Stimulated activated CD8-positive, alpha-beta memory T cell treated with anti-CD3 and anti-CD28 coated beads, Interleukin-4, amount 100 ng/mL, for 4 hours (primary cell): ENCODE measurements around the gene GNG13.
"Not testable (repeated sequence)": the region's sequence is repeated elsewhere in the genome, so short reads cannot be mapped to it uniquely, and the experiment has no call there.

Experiments used
- DNase-seq, 2 donors: peaks; one replicate each; pipeline ENCODE4 v3.0.0-alpha.2; 2020; ENCODE audit warnings: low read depth in 2 of 2, low spot score in 1 of 2

The GNG13 gene

DNA sequence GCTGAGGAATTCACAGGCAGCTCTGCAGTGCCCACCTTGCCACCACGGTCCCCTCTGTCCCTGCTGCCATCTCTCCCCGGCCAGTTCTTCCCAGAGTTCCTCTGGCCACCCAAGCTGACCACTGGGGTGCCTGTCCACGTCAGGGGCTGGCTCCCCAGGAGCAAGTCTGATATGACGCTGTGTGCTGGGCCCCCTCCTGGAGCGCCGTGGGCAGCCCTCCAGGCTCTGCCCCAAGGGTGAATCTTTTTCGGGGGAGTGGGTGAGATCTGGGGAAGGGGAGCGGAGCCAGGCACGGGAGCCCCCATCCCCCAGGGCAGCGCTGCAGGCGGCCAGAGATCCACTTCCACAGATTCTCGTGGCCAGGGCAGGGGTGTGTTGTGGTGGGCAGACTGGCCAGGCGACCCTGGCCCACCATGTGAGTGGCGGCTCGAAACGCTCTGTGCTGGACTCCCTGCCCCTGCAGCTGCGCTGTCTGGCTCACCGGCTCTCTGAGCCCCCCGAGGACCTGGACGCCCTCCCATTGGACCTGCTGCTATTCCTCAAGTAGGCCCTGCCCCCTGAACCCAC is 36.3 kb downstream of the GNG13 start:
- DNase-seq, result no peak

DNA sequence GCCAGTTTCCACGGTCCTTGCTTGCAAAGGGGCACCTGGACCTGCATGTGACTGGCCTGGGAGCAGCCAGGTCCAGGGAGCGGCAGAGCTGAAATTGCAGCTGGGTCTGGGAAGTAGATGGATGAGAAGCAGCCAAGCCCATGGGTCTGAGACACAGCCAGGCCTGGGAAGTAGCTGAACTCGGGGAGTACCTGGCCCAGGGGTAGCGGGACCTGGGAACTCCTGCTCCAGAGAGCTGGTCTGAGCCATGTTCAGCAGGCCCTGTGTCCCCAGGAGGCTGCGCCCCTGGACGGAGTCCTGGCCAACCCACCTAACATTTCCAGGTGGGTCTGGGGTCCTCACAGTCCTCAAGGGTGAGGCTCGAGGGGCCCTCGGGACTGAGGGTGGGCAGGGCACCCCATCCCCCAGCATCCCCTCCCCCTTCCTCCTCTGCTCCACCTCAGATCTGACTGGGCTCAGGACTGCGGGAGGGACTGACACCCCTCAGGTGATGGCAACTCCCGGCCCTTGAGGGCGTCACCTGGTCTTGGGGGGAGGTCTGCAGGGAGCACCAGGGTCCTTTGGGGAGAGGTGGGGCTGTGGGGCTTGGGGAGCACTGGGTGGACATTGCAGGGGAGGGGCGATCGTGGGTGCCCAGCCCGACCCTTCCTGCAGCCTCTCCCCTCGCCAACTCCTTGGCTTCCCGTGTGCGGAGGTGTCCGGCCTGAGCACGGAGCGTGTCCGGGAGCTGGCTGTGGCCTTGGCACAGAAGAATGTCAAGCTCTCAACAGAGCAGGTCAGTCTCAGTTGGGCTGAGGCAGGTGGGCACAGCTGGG is 37.0 kb downstream of the GNG13 start:
- no peak for DNase-seq

DNA sequence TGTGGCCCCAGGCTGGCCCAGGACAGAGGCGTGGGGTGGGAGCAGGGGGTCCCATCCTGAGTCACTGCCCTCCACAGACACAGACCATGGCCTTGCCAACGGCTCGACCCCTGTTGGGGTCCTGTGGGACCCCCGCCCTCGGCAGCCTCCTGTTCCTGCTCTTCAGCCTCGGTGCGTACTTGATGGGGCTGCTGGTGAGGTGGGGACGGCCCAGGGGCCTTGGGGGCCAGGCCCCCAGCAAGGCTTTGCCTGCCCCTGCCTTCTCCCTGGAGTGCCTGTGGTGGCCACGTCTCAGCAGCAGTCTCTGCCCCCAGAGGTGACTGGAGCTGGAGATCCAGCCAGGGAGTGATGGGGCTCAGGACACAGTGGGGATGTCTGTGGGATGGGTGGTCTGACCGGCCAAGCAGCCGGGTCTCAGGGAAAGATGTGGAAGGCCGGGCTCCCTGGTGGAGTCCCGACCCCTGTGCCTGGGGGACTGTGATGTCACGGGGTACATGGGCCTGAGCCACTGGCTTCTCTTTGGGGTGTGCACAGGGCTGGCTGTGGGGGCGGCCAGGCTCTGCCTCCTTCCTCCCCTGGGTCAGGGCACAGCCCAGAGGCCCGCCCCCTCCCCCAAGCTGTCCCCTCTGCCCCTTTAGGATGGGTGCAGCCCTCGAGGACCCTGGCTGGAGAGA is 37.8 kb downstream of the GNG13 start:
- no peak for DNase-seq

DNA sequence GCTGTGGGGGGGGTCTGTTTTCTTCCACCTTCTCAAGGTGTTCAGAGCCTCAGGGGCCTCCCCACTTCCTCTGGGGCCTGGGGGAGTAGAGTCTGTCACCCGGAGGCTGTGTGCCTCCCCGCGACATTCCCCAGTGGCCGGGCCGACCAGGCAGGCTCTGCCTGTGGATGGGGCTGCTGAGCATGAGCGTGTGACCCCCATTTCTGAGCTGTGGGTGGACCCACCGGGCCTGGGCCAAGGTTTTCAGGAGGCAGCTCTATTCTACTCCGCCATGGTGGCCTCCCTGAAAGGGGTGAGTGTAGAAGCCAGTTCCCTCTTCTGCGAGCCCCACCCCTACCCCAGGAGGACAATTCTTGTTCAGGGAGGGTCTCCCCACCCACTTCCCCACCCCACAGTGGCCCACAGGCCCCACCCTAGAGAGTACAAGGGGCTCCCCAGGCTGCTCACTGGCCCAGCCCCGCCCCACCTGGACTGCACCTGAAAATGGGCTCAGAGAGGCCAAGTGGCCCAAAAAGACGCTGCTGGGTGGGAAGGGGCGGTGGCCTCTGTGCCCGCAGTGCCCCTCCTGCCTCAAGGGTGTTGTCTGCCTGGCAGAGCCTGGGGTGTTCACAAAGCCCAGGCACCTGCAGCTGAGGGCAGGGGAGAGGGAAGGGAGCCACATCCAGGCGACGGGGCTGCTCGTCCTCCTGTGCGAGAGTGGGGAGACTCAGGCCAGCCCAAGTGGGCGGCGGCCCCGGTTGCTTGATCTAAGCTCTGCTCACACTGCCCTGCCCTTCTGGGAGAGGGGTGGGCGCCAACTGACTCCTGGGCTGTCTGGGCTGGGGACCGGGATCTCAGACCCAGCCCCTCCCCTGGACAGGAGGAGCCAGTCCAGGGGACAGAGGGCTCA is 38.7 kb downstream of the GNG13 start:
- no peak for DNase-seq

DNA sequence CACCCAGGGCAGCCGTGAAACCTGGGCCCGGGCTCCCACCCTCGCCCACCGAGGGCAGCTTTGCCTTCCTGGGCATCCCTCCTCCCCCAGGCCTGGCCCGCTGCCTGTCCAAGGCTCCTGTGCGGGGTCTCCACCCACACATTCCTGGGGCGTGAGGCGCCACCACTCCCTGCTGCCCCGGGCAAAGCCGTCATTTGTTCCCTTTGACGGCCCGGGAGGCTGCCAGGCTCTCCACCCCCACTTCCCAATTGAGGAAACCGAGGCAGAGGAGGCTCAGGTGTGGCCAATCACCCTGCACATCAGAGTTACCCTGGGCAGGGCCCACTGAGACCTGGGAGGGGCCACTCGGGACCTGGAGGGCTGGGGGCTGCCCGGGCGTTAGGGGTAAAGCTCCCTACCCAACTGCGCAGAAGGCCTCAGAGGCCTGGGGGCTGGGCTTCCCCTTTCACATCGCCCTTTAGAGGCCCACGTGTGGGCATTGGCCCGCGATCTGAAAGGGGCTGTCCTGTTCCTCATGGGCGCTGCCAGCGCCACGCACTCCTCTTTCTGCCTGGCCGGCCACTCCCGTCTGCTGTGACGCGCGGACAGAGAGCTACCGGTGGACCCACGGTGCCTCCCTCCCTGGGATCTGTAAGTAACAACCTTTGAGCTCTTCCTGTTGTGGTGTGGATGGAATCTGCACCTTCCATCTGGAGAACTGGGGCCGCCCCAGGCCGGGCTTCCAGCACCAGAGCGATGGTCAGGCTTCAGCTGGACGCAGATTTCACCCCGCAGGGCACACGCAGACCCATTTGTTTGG is 39.8 kb downstream of the GNG13 start, which contains the start of gene MSLN:
TSS of gene MSLN (plus strand) at position 190 of the 799 bp plus-strand sequence. CDS start 1,947 bp downstream, outside the sequence.
- no peak for DNase-seq

DNA sequence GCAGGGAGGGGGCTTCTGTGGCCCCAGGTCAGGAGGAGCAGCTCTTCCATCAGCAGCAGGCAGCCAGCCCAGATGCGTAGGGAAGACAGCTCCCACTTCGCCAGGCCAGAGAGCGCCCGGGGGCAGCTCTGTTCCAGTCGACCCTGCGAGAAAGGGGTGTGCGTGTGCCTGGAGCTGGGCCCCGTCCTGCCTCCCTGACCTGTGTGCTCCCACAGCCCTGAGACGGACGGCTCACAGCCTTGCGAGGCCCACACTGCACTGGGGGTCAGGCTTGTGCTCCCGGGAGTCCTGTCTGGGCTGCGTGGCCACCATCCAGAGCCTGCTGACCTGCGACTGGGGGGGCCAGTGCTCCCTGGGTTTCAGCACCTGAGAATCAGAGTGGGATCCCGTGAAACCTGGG is 40.5 kb downstream of the GNG13 start:
- DNase-seq, result no peak

DNA sequence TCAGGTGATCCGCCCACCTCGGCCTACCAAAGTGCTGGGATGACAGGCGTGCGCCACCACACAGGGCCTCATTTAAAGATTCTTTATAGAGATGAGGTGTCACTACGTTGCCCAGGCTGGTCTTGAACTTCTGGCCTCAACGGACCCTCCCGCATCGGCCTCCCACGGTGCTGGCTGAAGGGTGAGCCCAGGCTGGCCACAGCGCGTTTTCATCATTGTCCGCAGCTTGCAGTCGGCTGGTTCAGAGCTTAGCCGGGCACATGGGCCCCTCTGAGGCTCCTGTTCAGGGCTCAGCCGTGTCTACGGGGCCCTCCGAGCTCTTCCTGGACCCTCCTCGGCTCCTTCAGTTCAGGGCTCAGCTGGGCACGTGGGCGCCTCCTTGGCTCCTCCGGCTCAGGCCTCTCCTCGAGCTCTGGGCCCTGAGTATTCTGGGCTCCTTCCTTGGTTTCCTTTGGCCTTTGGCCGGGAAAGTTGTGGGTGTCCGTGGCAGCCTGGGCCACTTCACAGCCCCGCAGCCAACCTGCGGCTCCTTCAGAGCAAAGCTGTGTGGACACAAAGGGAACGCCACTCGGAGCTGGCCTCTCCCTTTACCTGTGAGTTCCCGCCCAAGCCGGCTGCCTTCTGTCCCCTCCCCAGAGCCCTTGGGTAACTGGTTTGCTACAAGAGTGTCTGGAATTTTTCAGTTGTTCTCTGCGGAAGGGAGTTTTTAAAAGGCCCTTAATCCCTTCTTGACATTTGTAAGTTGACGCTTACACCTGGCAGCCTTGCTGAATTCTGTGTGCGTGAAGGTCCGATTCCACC is 41.2 kb downstream of the GNG13 start:
- DNase-seq, result no peak

DNA sequence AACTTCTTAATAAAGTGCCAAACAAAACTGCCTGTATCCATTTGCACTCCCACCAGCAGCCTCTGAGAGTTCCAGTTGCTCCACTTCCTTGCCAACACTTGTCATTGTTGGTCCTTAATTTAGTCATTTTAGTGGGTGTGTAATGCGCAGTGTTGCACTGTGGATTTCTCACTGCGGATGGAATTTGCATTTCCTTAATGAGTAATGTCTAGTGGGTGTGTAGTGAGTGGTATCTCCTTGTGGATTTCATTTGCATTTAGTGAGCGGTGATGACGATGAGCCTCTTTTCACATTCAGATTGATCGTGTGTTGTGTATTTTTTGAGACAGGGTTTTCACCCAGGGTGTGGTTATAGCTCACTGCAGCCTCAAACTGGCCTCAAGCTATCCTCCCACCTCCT is 44.1 kb downstream of the GNG13 start:
- no peak for DNase-seq

DNA sequence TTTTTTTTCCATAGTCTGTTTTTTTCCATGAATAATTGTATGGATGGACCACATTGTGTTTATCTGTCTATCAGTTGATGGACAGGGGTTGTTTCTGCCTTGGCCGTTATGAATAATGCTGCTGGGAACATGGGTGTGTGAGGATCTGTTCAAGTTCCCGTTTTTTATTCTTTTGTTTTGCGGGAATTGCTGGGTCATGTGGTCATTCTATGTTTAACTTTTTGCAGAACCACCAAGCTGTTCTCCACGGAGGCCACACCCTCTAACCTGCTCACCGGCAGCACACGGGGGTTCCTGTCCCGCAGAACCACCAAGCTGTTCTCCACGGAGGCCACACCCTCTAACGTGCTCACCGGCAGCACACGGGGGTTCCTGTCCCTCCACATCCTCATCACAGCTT is 45.9 kb downstream of the GNG13 start:
- no peak for DNase-seq

DNA sequence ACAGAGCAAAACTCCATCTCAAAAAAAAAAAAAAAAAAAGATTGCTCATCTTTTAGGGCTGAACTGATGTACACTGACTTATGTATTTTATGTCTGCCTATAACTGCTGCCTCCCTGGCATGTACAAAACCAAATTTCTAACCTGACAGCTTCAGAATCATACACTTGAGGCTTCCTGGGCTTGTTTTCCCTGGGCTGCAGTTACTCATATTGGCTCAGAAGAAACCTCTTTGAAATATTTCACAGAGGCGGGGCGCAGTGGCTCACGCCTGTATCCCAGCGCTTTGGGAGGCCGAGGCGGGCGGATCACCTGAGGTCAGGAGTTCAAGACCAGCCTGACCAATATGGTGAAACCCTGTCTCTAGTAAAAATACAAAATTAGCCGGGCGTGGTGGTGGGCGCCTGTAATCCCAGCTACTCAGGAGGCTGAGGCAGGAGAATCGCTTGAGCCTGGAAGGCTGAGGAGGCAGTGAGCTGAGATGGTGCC is 46.4 kb downstream of the GNG13 start:
- not testable (repeated sequence) for DNase-seq

DNA sequence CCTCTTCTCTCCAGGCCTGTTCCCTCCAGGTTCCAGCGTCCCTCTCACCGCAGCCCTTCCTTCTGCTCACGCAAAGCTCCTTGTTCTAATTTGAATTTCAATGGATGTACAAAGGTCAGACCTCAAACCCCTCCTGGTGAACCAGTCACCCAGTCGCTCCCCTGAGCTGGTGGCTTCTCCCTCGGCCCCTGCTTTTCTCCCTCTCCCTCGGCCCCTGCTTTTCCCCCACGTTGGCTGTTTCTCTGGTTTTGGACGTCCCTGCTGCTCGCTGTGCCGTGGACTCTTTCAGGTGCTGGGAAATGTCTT is 48.6 kb downstream of the GNG13 start:
- DNase-seq, result no peak

DNA sequence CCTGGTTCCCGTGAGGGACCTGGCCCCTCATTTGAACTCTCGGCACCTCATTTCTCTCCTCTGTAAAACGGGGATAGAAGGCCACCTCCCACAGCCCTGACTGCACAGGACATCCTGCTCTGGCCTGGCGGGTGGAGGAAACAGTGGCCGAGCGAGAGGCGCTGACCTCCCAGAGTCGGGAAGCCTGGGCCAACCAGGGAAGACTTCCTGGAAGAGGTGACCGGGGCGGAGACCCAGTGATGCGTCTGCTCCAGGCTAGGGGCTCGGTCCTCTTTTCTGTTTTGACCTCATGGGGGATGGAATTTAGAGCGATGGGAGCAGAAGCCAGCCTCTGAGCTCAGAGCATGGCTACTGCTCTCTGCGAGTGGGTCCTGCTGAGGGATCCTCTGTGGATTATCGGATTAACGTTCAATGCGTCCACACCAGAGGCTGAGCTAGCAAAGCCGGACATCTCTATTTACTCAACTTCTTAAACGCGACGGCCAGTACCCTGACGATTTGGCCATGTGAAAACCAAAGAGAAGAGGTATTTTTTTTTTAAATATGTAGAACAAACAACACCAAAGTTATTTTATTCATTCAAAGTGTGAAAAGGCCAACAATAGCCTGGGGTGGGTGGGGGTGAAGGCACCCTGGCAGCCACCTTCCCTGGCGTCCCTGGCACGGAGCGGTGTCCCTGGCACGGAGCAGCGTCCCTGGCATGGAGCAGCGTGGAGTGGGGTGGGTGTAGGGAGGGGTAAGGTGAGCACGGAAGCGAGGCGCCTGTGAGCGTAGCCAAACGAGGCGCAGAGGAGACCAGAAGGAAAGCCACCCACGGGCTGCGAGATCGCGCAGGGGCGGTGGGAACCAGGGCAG is 49.2 kb downstream of the GNG13 start:
- no peak for DNase-seq

DNA sequence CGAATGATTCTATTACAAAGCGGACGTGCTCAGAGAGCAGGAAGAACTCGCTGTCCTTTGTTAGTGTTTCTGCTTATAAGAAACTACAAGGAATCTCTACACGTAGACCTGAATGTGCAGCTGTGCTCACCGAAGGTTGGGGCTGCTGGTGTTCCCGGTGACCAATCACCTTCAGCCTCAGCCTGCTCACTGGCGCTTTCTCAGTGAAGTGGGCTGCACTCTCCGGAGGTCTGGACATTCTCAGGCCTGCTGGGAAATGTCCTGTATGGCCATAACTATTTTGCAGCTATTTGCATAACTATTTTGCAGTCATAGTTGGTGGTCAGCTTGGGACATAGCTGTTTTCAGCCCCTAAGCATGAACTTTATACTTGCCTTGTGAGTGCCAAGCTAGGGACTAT is 50.0 kb downstream of the GNG13 start:
- DNase-seq, result no peak

DNA sequence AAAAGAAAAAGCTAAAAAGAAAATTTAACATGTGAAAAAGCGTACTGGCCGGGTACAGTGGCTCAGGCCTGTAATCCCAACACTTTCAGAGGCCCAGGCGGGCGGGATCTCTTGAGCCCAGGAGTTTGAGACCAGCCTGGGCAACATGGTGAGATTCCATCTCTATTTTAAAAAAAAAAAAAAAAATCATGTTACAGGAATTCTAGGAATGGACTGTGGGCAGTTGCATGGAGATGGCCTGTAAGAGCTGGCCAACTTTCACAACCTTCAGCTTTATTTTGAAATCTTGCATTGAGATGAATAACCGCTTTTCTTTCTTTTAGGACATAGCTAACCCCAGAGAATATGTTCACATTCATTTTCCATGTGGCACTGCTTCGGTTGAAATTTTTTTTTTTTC is 51.5 kb downstream of the GNG13 start:
- no peak for DNase-seq
